A172 (cell line): ENCODE data around the gene PDGFA. TPM values are rescaled to one million over a fixed set of nuclear protein-coding genes. Genes with fewer than 3 reads are reported as not detected.

ENCODE experiments used
- DNase-seq: peaks from one replicate; pipeline ENCODE4 v3.0.0-alpha.2; 2015; ENCODE audit warnings: low spot score
- total RNA-seq: library from RNA; depleted of rRNA; stranded (reverse); fragments of >200 nt; shearing (Covaris generic); gene quantifications from 2 replicates; pipeline ENCODE4 v1.2.3, GENCODE V29; 2014

PDGFA gene
- total RNA-seq, 1 experiment from 2014 or later = 39.2 TPM

DNA sequence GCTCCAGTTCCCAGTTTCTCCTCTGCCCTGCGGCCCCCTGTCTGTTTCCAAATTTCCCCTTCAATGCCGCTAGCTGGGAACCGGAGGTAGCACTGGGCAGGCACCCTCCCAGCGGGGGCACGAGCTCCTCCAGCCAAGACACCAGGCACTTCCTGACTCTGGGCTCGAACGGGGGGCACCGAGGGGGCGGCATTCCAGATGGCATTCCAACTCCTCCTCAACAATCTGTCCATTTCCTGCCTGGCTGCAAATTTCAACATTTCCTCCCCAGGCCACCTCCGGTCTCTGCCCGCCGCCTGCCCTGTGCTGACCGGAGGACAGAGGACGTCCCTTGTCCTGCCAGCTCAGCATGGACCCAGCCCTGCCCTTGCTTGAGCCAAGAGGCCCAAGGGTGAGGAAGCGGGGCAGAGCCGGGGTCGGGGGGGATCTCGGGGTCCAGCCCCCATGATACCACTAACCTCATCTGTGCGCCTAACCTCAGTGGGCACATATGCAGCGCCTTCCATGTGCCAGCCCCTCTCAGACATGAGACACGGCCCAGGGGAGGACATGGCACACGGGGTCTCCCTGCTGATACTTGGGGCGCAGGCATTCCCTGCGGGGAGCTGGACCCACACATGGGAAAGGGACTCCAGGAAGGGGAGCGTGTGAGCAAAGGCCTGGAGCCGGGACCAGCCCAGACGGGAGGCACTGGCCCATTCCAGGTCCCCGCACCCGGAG, 58.0 kb downstream of the PDGFA start:
- DNase-seq = peak; percentile 55

DNA sequence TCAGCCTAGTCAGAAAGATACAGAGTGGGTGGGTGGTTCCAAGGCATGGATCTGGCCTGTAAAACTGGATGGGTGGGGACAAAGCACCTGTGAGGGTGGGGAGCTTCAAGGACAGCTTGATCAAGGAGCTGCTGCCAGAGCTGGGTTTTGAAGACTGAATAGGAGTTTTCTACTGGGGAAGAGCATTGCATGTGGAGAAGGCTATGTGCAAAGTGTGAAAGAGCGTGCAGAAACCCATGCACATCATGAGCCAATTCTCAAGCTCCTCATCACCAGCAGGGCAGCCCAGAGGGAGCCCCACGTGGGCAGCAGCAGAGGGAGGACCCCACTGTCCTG, 58.6 kb downstream of the PDGFA start:
- DNase-seq = no peak

GRCh38 chr7:460374-461116, 59.1 kb downstream of the PDGFA start:
- DNase-seq = no peak

DNA sequence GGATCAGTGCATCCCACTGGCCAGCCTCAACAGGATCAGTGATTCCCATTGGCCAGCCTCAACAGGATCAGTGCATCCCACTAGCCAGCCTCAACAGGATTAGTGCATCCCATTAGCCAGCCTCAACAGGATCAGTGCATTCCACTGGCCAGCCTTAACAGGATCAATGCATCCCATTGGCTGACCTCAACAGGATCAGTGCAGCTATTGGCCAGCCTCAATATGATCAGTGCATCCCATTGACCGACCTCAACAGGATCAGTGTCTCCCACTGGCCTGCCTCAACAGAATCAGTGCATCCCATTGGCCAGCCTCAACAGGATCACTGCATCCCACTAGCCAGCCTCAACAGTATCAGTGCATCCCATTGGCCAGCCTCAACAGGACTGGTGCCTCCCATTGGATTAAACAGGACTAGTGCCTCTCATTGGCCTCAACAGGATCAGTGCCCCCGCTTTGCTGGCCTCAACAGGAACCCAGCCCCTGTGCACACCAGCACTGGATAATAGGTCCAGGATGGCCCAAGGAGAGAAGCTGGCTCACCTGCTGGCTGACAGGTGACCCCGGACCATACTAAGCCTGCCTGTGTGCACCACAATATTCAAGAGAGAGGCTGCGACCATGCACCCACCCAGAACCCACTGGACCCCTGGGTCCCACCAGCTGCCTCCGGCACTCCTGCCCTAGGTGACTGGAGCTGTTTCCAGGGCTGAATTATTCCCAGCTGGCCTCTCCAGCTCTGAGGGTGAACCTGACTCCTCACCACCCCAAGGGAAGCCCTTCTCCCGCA, 59.9 kb downstream of the PDGFA start:
- no peak for DNase-seq

DNA sequence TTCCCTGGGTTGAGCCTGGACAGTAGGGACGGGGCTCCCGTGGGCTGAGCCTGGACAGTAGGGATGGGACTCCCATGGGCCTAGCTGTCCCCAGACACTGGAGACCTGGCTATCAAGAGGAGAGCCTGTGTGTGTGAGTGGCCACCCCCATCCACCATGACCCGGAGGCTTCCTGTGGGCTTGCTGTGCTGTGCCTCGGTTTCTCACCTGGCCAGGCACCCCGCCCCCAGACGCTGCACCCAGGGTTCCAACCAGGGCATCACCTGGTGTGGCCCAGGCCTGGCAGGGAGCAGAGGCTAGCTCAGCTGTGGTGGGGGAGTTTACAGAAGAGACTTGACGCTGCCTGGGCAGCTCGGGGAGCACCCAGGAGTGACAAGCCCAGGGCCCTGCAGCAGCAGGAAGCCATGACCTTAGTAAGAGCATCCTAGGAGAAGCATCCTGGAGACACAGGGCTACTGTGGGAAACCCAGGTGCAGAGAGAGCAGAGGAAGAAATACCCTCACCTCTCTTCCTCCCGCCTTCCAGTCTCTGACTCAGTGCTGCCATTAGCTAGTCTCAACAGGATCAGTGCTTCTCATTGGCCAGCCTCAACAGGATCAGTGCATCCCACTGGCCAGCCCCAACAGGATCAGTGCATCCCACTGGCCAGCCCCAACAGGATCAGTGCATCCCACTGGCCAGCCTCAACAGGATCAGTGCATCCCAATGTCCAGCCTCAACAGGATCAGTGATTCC, 61.0 kb downstream of the PDGFA start:
- no peak for DNase-seq

DNA sequence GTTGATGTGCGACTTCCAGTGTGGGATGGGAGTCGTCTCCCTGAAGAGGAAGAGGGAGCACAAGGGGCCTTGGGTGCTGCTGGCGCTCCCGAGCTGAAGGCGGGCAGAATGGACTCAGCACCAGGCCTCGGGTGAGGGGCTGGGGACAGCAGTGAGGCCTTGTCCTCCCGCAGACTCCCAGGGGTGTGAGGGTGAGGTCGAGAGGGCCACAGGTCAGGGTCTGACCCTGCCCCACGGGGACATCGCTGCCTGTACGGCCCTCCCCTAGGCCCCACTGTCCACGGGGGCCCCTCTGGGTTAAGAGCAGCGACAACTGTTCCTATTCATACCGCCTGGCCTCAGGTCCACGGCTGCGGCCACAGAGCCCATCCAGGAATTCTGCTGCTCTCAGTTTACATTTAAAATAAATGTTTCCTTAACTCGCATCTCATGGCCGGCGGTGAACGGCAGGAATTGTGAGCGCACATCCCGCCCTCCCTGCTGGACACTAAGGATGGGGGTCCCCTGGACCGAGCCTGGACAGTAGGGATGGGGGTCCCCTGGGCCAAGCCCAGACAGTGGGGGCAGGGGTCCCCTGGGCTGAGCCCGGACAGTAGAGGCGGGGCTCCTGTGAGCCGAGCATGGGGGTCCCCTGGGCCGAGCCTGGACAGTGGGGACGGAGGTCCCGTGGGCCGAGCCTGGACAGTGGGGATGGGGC, 61.7 kb downstream of the PDGFA start:
- no peak for DNase-seq

- no peak for DNase-seq
These were observed 64.3 kb downstream of the PDGFA start for GRCh38 chr7:455110-455928.

DNA sequence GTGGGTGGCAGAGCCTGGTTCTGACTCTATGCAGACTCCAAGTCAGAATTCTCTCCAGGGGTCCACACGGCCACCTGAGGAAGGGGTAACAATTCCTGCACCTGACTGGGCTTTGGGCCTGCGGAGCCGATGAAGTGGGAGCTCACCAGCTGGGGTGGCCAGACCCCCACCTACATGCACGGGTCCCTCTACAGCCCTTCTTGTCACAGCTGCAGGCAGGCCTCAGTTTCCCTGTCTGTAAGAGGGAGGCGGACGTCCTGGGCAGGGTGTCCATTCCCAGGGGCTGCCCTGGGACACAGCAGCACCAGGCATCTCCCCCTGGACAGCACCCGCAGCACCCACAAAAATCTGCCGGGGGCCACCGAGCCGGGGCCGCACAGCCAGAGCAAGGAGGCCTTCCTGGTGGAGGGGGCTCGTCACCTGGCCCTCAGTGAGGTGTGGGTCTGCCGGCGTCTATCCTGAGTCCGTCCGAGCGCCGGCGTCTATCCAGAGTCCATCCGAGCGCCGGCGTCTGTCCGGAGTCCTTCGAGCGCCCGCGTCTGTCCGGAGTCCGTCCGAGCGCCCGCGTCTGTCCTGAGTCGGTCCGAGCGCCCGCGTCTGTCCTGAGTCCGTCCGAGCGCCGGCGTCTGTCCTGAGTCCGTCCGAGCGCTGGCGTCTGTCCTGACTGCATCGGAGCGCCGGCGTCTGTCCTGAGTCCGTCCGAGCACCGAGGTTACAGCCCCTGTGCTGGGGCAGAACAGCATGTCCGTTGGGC, 65.1 kb downstream of the PDGFA start:
- no peak for DNase-seq

DNA sequence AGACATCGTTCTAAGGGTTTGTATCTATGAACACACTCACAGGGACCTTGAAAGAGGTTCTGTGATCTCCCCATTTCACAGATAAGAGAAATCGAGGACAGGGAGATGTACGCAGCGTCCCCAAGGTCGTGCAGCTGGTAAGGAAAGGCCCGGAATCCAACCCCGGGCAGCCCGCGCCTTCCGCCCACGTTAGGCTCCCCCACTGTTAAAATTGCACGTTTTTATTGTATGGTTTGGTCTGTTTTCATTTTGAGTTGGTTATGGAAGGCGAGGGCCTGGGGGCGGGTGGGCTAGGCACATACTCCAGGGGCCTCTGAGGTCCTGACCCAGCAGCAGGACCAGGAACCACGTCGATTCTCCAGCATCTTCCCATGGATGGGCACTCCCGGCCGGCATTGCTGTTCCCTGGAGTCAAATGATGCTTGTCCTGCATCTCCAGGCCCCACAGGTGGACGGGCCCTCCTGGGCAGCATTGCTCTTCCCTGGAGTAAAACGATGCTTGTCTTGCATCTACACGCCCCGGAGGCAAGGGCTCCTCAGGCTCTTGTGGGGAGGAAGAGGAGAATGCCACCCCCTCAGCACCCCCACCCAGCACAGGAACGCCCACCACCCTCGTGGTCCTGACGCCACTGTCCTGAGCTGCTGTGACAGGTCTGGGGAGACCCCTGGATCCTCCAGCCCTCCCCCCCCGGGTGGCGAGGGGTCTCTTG, 65.9 kb downstream of the PDGFA start:
- DNase-seq = no peak

- no peak for DNase-seq
These were observed 66.7 kb downstream of the PDGFA start for GRCh38 chr7:452791-453455.

- no peak for DNase-seq
These were observed 67.4 kb downstream of the PDGFA start for GRCh38 chr7:452226-452751.

GRCh38 chr7:451255-452225, 68.1 kb downstream of the PDGFA start:
- peak; percentile 42 for DNase-seq

- DNase-seq = no peak
These were observed 68.9 kb downstream of the PDGFA start for GRCh38 chr7:450741-451140.

- no peak for DNase-seq
These were observed 69.6 kb downstream of the PDGFA start for GRCh38 chr7:450036-450435.

- no peak for DNase-seq
These were observed 70.2 kb downstream of the PDGFA start for GRCh38 chr7:449324-450019.

GRCh38 chr7:447523-447922, 72.1 kb downstream of the PDGFA start:
- peak; percentile 42 for DNase-seq
